WTC11 (cell line): ENCODE measurements around the gene PARP4.

Experiments used
- CTCF ChIP-seq: fragments of 200-600 bp; IDR thresholded peaks from 2 replicates; pipeline ENCODE4 v1.8.0; 2022; ENCODE audit warnings: antibody characterized with exemption
- ETV6 ChIP-seq: sonication (generic); formaldehyde crosslinking; IDR thresholded peaks from 2 replicates; pipeline ENCODE4 v1.8.1; 2022; ENCODE audit warnings: mild to moderate bottlenecking, missing genetic modification reagents
- MXD4 ChIP-seq: fragments of 250-450 bp; sonication (Bioruptor Pico); IDR thresholded peaks from 2 replicates; pipeline ENCODE4 v1.8.0; 2021; ENCODE audit warnings: mild to moderate bottlenecking, moderate library complexity, borderline replicate concordance
- NFYB ChIP-seq: sonication (generic); formaldehyde crosslinking; conservative IDR thresholded peaks from 2 replicates; pipeline ENCODE4 v1.8.0; 2022; ENCODE audit warnings: low read depth, missing genetic modification reagents
- NR2C2 ChIP-seq: sonication (generic); formaldehyde crosslinking; IDR thresholded peaks from 2 replicates; pipeline ENCODE4 v1.8.0; 2022; ENCODE audit warnings: mild to moderate bottlenecking, missing genetic modification reagents
- PREB ChIP-seq: sonication (generic); formaldehyde crosslinking; IDR thresholded peaks from 2 replicates; pipeline ENCODE4 v1.8.1; 2022; ENCODE audit warnings: mild to moderate bottlenecking, missing genetic modification reagents, moderate library complexity, borderline replicate concordance
- RORB ChIP-seq: fragments of 250-450 bp; sonication (Bioruptor Pico); IDR thresholded peaks from 2 replicates; pipeline ENCODE4 v1.9.0; 2021; ENCODE audit warnings: mild to moderate bottlenecking
- SP1 ChIP-seq: sonication (generic); formaldehyde crosslinking; conservative IDR thresholded peaks from 2 replicates; pipeline ENCODE4 v1.8.1; 2022; ENCODE audit warnings: missing genetic modification reagents
- ZNF263 ChIP-seq: sonication (generic); formaldehyde crosslinking; IDR thresholded peaks from 2 replicates; pipeline ENCODE4 v1.8.1; 2022; ENCODE audit warnings: low read depth, mild to moderate bottlenecking, moderate library complexity, missing genetic modification reagents
- ZNF512 ChIP-seq: sonication (generic); formaldehyde crosslinking; IDR thresholded peaks from 2 replicates; pipeline ENCODE4 v1.8.1; 2022; ENCODE audit warnings: missing genetic modification reagents, borderline replicate concordance

- TF ChIP-seq CTCF (no peak), SP1 (CRISPR knock-in tag) (no peak), ETV6 (no peak), PREB (CRISPR knock-in tag) (no peak), NFYB (CRISPR knock-in tag) (no peak), MXD4 (CRISPR knock-in tag) (no peak), NR2C2 (CRISPR knock-in tag) (no peak), ZNF263 (CRISPR knock-in tag) (no peak), RORB (CRISPR knock-in tag) (no peak), ZNF512 (CRISPR knock-in tag) (no peak)
Observed at GRCh38 chr13:24527266-24527775, 14.7 kb upstream of the PARP4 start.
